ENCODE data around the gene NEK6.

DNA sequence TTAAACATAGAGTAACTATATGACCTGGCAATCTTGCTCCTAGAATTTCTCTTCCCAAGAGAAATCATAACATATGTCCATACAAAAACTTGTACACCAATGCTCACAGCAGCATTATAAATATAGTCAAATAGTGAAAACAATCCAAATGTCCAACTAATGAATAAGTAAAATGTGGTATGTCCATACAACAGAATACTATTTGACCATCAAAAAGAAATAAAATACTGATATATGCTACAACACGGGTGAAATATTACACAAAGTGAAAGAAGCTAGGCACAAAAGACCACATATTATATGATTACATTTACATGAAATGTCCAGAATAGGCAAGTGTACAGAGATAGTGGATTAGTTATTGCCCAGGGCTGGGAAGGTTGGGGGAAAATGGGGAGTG lies 116.1 kb downstream of the NEK6 start:
- TF ChIP-seq, protein P1, sequence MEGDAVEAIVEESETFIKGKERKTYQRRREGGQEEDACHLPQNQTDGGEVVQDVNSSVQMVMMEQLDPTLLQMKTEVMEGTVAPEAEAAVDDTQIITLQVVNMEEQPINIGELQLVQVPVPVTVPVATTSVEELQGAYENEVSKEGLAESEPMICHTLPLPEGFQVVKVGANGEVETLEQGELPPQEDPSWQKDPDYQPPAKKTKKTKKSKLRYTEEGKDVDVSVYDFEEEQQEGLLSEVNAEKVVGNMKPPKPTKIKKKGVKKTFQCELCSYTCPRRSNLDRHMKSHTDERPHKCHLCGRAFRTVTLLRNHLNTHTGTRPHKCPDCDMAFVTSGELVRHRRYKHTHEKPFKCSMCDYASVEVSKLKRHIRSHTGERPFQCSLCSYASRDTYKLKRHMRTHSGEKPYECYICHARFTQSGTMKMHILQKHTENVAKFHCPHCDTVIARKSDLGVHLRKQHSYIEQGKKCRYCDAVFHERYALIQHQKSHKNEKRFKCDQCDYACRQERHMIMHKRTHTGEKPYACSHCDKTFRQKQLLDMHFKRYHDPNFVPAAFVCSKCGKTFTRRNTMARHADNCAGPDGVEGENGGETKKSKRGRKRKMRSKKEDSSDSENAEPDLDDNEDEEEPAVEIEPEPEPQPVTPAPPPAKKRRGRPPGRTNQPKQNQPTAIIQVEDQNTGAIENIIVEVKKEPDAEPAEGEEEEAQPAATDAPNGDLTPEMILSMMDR (IDR thresholded peaks at IDR 0.05; ENCODE audit: low read depth, low read length) = no peak
- TF ChIP-seq, protein P2, sequence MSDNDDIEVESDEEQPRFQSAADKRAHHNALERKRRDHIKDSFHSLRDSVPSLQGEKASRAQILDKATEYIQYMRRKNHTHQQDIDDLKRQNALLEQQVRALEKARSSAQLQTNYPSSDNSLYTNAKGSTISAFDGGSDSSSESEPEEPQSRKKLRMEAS (IDR thresholded peaks at IDR 0.05; ENCODE audit: low read depth, low read length) = no peak

All from NB4 (cell line).